GM19099 (cell line): Measurements from ENCODE around the gene SFI1.

Source experiments
- POLR2A ChIP-seq: IDR thresholded peaks from 3 replicates; pipeline ENCODE4 v1.6.1; 2011; ENCODE audit warnings: low read depth; ENCODE audit not compliant: insufficient read length; ENCODE audit errors: extremely low read depth

SFI1 gene, protein sequence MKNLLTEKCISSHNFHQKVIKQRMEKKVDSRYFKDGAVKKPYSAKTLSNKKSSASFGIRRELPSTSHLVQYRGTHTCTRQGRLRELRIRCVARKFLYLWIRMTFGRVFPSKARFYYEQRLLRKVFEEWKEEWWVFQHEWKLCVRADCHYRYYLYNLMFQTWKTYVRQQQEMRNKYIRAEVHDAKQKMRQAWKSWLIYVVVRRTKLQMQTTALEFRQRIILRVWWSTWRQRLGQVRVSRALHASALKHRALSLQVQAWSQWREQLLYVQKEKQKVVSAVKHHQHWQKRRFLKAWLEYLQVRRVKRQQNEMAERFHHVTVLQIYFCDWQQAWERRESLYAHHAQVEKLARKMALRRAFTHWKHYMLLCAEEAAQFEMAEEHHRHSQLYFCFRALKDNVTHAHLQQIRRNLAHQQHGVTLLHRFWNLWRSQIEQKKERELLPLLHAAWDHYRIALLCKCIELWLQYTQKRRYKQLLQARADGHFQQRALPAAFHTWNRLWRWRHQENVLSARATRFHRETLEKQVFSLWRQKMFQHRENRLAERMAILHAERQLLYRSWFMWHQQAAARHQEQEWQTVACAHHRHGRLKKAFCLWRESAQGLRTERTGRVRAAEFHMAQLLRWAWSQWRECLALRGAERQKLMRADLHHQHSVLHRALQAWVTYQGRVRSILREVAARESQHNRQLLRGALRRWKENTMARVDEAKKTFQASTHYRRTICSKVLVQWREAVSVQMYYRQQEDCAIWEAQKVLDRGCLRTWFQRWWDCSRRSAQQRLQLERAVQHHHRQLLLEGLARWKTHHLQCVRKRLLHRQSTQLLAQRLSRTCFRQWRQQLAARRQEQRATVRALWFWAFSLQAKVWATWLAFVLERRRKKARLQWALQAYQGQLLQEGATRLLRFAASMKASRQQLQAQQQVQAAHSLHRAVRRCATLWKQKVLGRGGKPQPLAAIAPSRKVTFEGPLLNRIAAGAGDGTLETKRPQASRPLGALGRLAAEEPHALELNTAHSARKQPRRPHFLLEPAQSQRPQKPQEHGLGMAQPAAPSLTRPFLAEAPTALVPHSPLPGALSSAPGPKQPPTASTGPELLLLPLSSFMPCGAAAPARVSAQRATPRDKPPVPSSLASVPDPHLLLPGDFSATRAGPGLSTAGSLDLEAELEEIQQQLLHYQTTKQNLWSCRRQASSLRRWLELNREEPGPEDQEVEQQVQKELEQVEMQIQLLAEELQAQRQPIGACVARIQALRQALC

DNA sequence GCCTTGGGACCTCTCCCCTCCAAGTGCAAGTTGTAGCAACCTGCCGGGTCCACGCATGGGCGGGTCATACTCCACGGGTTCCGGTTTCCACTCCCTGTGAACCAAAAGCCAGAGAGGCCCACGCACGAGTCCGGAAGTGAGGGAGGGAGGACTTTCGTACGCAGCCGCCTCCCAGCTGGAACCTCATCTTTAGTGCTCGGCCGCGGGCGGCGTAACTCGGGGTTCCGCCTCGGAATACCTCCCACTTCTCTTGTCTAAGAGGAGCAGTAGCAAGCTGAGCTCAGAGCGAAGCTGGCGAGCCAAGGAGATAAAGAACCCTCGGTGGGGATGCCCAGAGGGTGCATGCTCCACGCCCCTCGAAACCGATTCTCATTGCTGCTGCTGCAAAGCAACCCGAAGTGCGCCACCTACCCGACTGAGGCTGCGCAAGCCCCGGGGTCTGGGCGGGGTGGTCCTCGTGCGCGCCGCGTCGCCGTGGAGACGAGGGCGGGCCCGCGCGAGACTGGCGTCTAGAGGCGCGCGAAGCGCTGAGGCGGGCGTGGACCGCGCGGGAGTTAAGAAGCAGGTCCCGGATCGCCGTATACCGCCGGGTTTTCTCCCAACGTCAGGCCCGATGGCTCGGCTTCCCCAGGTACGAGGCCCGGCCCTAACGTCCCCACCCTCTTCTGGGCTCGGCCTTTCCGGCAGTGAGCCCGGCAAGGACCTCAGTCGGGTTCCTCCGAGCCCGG is at the start of gene SFI1:
Gene SFI1, plus strand, starts transcription at position 530 of the 728 bp plus-strand sequence. CDS start 11,749 bp downstream, outside the sequence.
- peak; percentile 76 for TF ChIP-seq POLR2A

DNA sequence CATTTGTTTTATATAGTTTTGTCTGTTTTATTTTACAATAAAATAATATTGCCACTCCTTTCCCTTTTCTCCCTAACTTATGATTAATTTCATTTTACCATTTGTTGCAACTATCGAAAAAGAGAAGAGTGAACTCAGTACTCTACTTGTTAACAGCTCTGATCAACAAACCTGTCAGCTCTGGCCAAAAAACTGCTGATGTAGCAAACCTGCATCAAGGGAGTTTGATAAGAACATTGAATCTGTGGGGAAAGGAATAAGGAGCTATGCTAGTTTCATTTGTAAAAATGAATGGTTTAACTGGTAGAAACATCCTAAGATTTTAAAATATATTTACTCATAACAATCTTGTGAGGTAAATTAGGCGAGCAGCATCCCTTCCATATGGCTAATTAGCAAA is 49.6 kb upstream of the SFI1 start:
- no peak for TF ChIP-seq POLR2A

DNA sequence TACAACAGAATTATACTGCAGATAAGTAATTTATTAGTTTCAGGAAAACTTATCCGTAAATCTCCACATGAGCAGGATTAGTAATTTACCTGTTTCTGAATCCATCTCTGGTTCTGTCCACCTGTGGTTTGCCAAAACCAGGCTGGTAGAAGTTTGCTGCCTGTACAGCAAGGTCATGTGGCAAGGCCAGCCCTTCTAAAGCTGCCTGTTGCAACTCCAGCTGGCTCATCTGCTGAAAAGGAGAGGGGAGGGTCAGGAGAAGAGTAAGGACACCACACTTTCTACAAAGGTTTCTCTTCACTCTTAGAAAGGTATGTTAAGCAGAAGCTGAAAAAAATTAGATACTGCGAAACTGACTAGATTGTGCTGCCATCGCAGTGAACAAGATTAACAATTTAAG is 49.0 kb upstream of the SFI1 start:
- TF ChIP-seq POLR2A: no peak

DNA sequence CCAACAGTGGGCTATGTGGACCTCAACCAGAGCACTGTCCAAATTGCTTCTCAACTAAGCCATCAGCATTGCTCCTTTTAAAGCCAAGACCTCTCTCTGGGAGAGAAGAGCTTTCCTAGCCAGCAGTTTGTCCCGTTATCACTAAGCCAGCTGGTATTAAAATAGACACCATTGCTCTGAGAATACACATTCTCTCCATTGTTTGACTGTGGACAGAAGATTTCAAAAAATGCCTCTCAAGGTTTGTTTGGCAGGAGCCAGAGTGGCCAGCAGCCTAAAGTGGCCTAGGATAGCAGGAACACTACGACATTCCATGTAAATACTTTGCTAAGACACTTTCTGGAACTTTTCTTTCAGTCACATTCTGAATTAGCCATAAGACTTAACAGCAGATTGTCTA is 48.0 kb upstream of the SFI1 start:
- TF ChIP-seq POLR2A: no peak

DNA sequence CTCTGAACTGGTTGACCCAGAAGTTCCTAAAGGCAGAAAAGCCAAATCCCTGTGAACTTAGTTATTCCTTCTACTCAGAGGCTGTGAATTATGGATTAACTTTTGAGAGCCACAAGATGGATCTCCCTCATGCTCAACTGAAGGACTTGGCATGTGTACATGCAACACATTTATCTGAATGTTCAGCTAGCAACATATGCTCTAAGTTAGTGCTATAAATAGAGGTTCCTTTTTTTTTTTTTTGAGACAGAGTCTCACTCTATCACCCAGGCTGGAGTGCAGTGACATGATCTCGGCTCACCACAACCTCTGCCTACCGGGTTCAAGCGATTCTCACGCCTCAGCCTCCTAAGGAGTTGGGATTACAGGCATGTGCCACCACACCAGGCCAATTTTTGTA is 46.8 kb upstream of the SFI1 start:
- no peak for TF ChIP-seq POLR2A

DNA sequence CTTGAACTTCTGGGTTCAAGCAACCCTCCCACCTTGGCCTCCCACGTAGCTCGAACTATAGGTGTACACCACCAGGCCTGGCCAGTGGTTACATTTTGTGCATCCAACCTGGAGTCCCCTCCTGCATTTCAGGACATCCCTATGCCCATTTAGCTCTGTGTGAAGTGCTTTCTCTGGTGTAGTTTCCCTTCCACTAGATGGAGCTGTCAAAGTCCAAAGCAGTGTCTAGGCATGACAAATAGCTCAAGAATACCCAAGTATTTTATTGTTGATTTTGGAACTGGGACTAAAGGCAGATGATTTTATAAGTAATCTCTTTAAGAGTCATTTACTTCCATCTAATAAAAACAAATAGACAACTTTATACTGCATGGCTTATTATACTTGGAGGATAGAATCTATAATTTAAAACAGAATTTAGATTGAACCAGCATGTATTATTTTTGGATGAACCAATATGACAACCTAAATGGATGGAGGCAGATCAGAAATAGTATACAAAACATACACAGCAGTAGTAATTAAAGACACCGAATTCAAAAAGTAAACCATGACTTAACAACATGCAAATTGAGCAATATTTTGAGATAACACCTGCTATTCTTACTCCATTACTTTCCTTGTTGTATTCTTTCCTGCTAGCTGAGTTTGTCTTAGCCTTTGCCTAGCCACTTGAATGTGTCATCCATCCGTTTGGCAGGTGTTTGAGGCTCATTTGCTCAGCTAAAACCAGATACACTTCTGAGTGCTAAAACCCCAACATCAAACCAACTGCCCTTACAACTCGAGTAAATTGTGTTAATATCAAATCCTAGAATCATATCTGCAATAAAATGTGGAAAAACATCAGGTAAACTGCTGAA is 44.4 kb upstream of the SFI1 start:
- no peak for TF ChIP-seq POLR2A

DNA sequence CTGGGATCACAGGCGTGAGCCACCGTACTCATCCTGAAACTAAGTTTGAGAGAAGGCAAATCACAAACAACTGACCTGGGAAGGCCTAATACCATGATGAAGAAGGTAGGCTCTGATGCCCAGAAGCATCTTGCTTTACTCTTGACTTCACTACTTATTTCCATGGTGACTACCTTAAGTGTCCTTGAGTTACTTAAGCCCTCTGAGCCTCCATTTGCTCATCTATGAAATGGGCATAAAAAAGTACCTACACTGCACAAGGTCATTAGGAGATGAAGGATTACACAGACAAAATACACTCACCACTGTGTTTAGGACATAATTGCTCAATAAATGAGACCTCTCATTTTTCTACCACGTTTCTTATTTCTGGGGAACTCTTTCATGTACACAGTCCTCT is 34.6 kb upstream of the SFI1 start:
- no peak for TF ChIP-seq POLR2A

DNA sequence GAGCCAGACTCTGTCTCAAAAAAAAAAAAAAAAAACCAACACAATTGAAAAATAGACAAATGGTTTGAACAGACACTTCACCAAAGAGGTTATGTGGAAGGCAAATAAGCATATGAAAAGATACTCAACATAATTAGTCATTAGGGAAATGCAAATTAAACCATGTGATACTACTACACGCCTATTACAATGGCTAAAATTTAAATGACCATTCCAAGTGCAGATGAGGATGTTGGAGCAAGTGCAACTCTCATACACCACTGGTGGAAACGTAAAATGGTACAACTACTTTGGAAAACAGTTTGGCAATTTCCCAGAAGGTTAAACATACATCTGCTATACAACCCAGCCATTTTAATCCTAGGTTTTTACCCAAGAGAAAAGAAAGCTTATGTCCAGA is 31.0 kb upstream of the SFI1 start:
- no peak for TF ChIP-seq POLR2A

DNA sequence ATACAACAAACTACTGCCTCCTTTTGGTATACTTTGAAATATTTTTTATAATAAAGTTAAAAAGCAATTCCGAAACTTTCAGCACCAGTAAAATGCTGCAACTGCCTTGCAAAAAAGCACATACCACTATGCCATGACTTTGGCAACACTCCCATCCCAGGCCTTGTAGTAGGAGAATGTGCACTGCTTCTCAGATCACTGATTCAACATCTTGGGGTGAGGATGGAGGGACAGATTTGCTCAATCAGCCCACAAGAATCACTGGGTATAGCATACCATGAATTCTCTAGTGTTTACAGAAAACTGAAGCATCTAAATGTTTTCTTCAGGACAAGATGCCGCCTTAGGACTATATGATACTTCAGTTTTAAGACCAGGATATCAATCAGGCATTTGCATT is 21.6 kb upstream of the SFI1 start:
- TF ChIP-seq POLR2A: no peak

DNA sequence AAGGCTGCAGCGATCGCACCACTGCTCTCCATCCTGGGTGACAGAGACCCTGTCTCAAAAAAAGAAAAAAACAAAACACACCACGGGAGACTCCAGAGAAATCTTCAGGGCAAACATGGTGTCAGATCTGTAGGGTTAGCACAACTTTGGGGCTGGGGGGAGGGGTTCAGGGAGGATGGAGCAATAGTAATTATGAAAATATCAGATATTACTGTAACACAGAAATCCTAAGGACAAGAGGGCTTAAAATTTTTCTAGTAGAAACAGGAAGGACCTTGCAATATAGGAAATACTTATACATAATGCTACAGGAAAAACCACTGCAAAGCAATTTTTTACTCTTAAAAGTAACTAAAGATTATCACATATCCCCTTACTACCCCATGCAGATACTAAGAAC is 20.5 kb upstream of the SFI1 start:
- no peak for TF ChIP-seq POLR2A

DNA sequence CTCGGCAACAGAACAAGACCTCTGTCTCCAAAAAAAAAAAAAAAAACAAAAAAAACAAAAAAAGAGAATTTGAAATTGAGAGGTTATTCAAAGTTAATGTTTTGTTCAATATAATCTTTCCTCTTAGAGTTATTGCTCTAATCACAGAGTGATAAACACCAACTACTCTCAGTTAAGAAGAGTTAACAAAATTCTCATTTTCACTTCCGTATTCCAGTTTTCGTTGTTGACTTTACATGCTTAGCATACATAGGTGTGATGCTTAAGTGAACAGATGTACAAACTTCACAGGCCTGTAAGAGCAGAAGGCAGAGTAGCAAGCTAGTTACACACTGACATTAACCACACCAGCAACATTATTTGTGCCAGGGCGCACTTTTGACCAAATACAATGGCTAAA is 19.0 kb upstream of the SFI1 start:
- TF ChIP-seq POLR2A: no peak

DNA sequence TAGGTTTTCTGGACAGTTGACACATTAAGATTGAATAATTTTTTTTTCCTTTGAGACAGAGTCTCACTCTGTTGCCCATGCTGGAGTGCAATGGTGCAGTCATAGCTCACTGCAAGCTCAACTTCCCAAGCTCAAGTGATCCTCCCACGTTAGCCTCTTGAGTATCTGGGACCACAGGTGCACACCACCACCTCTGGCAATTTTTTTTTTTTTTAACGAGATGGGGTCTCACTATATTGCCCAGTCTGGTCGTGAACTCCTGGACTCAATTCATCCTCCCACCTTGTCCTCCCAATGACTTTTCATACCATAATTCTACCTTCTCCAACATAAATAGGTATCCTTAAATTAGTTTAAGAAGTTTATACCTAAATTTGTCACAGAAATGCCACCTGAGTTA is 15.2 kb upstream of the SFI1 start:
- TF ChIP-seq POLR2A: no peak

DNA sequence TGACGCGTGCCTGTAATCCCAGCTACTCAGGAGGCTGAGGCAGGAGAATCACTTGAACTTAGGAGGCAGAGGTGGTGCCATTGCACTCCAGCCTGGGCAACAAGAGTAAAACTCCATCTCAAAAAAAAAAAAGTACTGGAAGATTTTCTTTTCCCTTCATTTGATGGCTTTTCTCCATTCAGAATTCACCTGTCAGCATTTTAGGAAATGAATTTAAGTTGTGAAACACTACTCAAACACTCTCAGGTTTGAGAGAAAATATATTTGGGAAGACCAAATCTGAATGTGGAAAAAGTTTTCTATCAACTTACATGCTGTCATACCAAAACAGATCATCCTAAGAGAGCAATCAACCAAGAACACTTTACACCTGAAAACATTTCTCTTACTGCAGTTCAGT is 9.4 kb upstream of the SFI1 start:
- no peak for TF ChIP-seq POLR2A
